Kidney tubule cell (primary cell): ENCODE measurements around the gene ONECUT2.

ENCODE experiments used
- DNase-seq: peaks from one replicate; pipeline ENCODE4 v3.0.0-alpha.2; 2018; ENCODE audit warnings: low spot score

Gene ONECUT2

GRCh38 chr18:57431467-57432080, 3.6 kb upstream of the ONECUT2 start:
- no peak for DNase-seq

- no peak for DNase-seq
Observed at GRCh38 chr18:57432140-57432539, 3.0 kb upstream of the ONECUT2 start.

GRCh38 chr18:57432751-57433400, 2.3 kb upstream of the ONECUT2 start:
- no peak for DNase-seq

GRCh38 chr18:57433482-57433881, 1.7 kb upstream of the ONECUT2 start:
- peak; percentile 33 for DNase-seq

GRCh38 chr18:57433934-57434535, 1.1 kb upstream of the ONECUT2 start:
- peak; percentile 11 for DNase-seq

GRCh38 chr18:57435846-57436190, 644 bp downstream of the ONECUT2 start:
- DNase-seq = no peak

- DNase-seq = peak; percentile 21
Observed at GRCh38 chr18:57436191-57436964, 1.2 kb downstream of the ONECUT2 start.

GRCh38 chr18:57436965-57437333, 1.8 kb downstream of the ONECUT2 start:
- no peak for DNase-seq

GRCh38 chr18:57437402-57437765, 2.2 kb downstream of the ONECUT2 start:
- DNase-seq = peak; percentile 35

GRCh38 chr18:57437766-57438671, 2.8 kb downstream of the ONECUT2 start:
- peak; percentile 85 for DNase-seq

- DNase-seq = peak; percentile 29
Observed at GRCh38 chr18:57438743-57439608, 3.8 kb downstream of the ONECUT2 start.

GRCh38 chr18:57439609-57439968, 4.4 kb downstream of the ONECUT2 start:
- DNase-seq = no peak

GRCh38 chr18:57439985-57440330, 4.8 kb downstream of the ONECUT2 start:
- DNase-seq = no peak

GRCh38 chr18:57440331-57441070, 5.3 kb downstream of the ONECUT2 start:
- peak; percentile 48 for DNase-seq

GRCh38 chr18:57441071-57441794, 6.1 kb downstream of the ONECUT2 start:
- peak; percentile 91 for DNase-seq

- DNase-seq = no peak
Observed at GRCh38 chr18:57443247-57443646, 8.1 kb downstream of the ONECUT2 start.

- no peak for DNase-seq
Observed at GRCh38 chr18:57443702-57444101, 8.5 kb downstream of the ONECUT2 start.

GRCh38 chr18:57444301-57444759, 9.2 kb downstream of the ONECUT2 start:
- DNase-seq = no peak

GRCh38 chr18:57445488-57446319, 10.5 kb downstream of the ONECUT2 start:
- DNase-seq = no peak
